SK-N-SH (cell line): ENCODE measurements around the gene LSM4. TPM values are rescaled to one million over a fixed set of nuclear protein-coding genes. Genes with fewer than 3 reads are reported as not detected.

ENCODE experiments used
- CTCF ChIA-PET: fragments of 300-600, 350-600 bp; formaldehyde crosslinking; extraction: SDS; loops from one replicate; lab custom pipeline; 2021; lab: Yijun Ruan, JAX
- POLR2A ChIA-PET: fragments of 350-600 bp; sonication (Branson Sonifier 250); formaldehyde crosslinking; extraction: SDS; loops from one replicate; lab custom pipeline; 2020; ENCODE audit warnings: antibody characterized with exemption, inconsistent platforms; lab: Yijun Ruan, JAX
- DNase-seq: peaks from one replicate; pipeline ENCODE4 v3.0.0; 2012
- H2AFZ ChIP-seq: fragments of 200-600 bp; sonication (generic); 2 replicates; pipeline ENCODE4 v1.8.1; 2016; ENCODE audit warnings: antibody characterized with exemption, mild to moderate bottlenecking, low read depth
- H3F3A ChIP-seq: fragments of 200-600 bp; sonication (generic); replicated peaks from 2 replicates; pipeline ENCODE3; 2016; ENCODE audit warnings: antibody characterized with exemption, mild to moderate bottlenecking; ENCODE audit not compliant: insufficient read depth
- H3K27ac ChIP-seq, 2 experiments: fragments of 200-500 bp in 1 of 2; fragments of 200-600 bp in 1 of 2; sonication (Bioruptor generic) in 1 of 2; sonication (generic), shearing (Covaris generic) in 1 of 2; 2 replicates each; pipeline versions ENCODE4 v1.5.1 to v1.6.1; 2014 to 2016; ENCODE audit warnings: low read depth in 2 of 2, inconsistent platforms in 1 of 2, low read length in 1 of 2, mild to moderate bottlenecking in 1 of 2, mixed read lengths in 1 of 2
- H3K27me3 ChIP-seq: fragments of 200-600 bp; sonication (generic), shearing (Covaris generic); 2 replicates; pipeline ENCODE4 v1.6.1; 2016; ENCODE audit warnings: mixed run types; ENCODE audit not compliant: insufficient read depth
- H3K36me3 ChIP-seq, 2 experiments: fragments of 200-500 bp in 1 of 2; fragments of 200-600 bp in 1 of 2; sonication (Bioruptor generic) in 1 of 2; sonication (generic) in 1 of 2; replicated peaks in 1 of 2; 2 replicates each; pipeline versions ENCODE3 to v1.5.1; 2014 to 2016; ENCODE audit warnings: low read length in 1 of 2, mild to moderate bottlenecking in 1 of 2; ENCODE audit not compliant: insufficient read depth in 2 of 2, control insufficient read depth in 1 of 2
- H3K4me1 ChIP-seq, 2 experiments: fragments of 200-500 bp in 1 of 2; fragments of 200-600 bp in 1 of 2; sonication (Bioruptor generic) in 1 of 2; sonication (generic), shearing (Covaris generic) in 1 of 2; 2 replicates each; pipeline versions ENCODE4 v1.5.1 to v1.6.1; 2014 to 2016; ENCODE audit warnings: low read depth in 1 of 2, low read length in 1 of 2, mixed run types in 1 of 2; ENCODE audit not compliant: insufficient read depth in 2 of 2, control insufficient read depth in 1 of 2
- H3K4me2 ChIP-seq: fragments of 200-600 bp; sonication (generic), shearing (Covaris generic); 2 replicates; pipeline ENCODE4 v1.6.1; 2017; ENCODE audit warnings: mixed run types
- H3K4me3 ChIP-seq, 2 experiments: fragments of 200-500 bp in 1 of 2; fragments of 200-600 bp in 1 of 2; sonication (Bioruptor generic) in 1 of 2; sonication (generic), shearing (Covaris generic) in 1 of 2; 2 replicates each; pipeline versions ENCODE4 v1.5.1 to v1.8.1; 2014 to 2016; ENCODE audit warnings: low read depth in 2 of 2, inconsistent platforms in 1 of 2, low read length in 1 of 2, mild to moderate bottlenecking in 1 of 2, mixed read lengths in 1 of 2, moderate library complexity in 1 of 2
- H3K79me2 ChIP-seq: fragments of 200-600 bp; sonication (generic); 2 replicates; pipeline ENCODE4 v1.8.1; 2017; ENCODE audit warnings: mild to moderate bottlenecking; ENCODE audit not compliant: insufficient read depth
- H3K9ac ChIP-seq: fragments of 200-600 bp; sonication (generic); 2 replicates; pipeline ENCODE4 v1.6.1; 2017; ENCODE audit warnings: mixed run types
- H3K9me2 ChIP-seq: fragments of 200-600 bp; sonication (generic); 2 replicates; pipeline ENCODE4 v1.6.1; 2017; ENCODE audit warnings: mixed run types
- H3K9me3 ChIP-seq: fragments of 200-600 bp; sonication (generic); 2 replicates; pipeline ENCODE4 v1.6.1; 2017; ENCODE audit warnings: mixed run types, mild to moderate bottlenecking, moderate library complexity
- H4K20me1 ChIP-seq: fragments of 200-600 bp; sonication (generic); 2 replicates; pipeline ENCODE4 v1.6.1; 2017; ENCODE audit warnings: mild to moderate bottlenecking, mixed run types; ENCODE audit not compliant: insufficient read depth
- CHD2 ChIP-seq: fragments of 150-350 bp; IDR thresholded peaks from 2 replicates; pipeline ENCODE4 v1.6.1; 2018; ENCODE audit warnings: low read length; ENCODE audit not compliant: partially characterized antibody
- ELF1 ChIP-seq: IDR thresholded peaks from 2 replicates; pipeline ENCODE4 v1.4.0; 2012
- EZH2phosphoT487 ChIP-seq: fragments of 200-600 bp; sonication (generic); IDR thresholded peaks from 2 replicates; pipeline ENCODE4 v1.6.1; 2017; ENCODE audit warnings: low read depth, mixed run types, mild to moderate bottlenecking, antibody characterized with exemption, moderate library complexity, borderline replicate concordance
- FOSL2 ChIP-seq: IDR thresholded peaks from 2 replicates; pipeline ENCODE4 v1.4.0; 2012; ENCODE audit warnings: low read depth, mild to moderate bottlenecking, moderate library complexity, borderline replicate concordance
- FOXJ3 ChIP-seq: sonication (generic); formaldehyde crosslinking; IDR thresholded peaks from 2 replicates; pipeline ENCODE4 v1.5.1; 2020; ENCODE audit warnings: mild to moderate bottlenecking, missing genetic modification reagents
- FOXM1 ChIP-seq: IDR thresholded peaks from 2 replicates; pipeline ENCODE4 v1.4.0; 2012; ENCODE audit warnings: low read depth, mild to moderate bottlenecking
- GATA2 ChIP-seq: sonication (generic); formaldehyde crosslinking; IDR thresholded peaks from 2 replicates; pipeline ENCODE4 v1.5.0; 2020; ENCODE audit warnings: mild to moderate bottlenecking, missing genetic modification reagents
- MAX ChIP-seq: IDR thresholded peaks from 2 replicates; pipeline ENCODE4 v1.4.0; 2012; ENCODE audit warnings: low read depth
- MEF2A ChIP-seq: IDR thresholded peaks from 2 replicates; pipeline ENCODE4 v1.4.0; 2012; ENCODE audit warnings: low read depth, borderline replicate concordance
- MXI1 ChIP-seq: IDR thresholded peaks from 2 replicates; pipeline ENCODE4 v1.6.1; 2012; ENCODE audit warnings: mild to moderate bottlenecking, low read depth, low read length, improper control_type of control experiment
- NFIC ChIP-seq: IDR thresholded peaks from 2 replicates; pipeline ENCODE4 v1.4.0; 2012; ENCODE audit warnings: borderline replicate concordance
- POLR2AphosphoS5 ChIP-seq: IDR thresholded peaks from 2 replicates; pipeline ENCODE4 v1.6.1; 2012; ENCODE audit warnings: low read depth, low read length
- SIN3A ChIP-seq: IDR thresholded peaks from 2 replicates; pipeline ENCODE4 v1.6.1; 2012; ENCODE audit warnings: low read depth, mild to moderate bottlenecking, low read length, moderate library complexity, borderline replicate concordance
- USF2 ChIP-seq: fragments of 150-350 bp; IDR thresholded peaks from 2 replicates; pipeline ENCODE4 v1.6.1; 2017; ENCODE audit warnings: antibody characterized with exemption, low read length, low read depth, borderline replicate concordance
- WGBS: methylation state at CpG from one replicate; pipeline ENCODE4 v1.1.6; 2017; ENCODE audit warnings: low lambda C conversion rate; 5-methylcytosine and 5-hydroxymethylcytosine counted together
- polyA plus RNA-seq, 3 experiments: library from polyadenylated mRNA; depleted of rRNA; stranded (reverse); fragments of >200 nt; gene quantifications; 2 replicates each; pipeline ENCODE4 v1.2.3, GENCODE V29; 2012
- TF ChIP-seq, protein P1 (sequence below): fragments of 150-350 bp; IDR thresholded peaks from 2 replicates; pipeline ENCODE4 v1.6.1; 2016; ENCODE audit warnings: mild to moderate bottlenecking, low read depth, low read length

The LSM4 gene
- polyA plus RNA-seq, 1 of the 3 experiments (the other 2 are of a cell fraction) = 277 TPM

DNA sequence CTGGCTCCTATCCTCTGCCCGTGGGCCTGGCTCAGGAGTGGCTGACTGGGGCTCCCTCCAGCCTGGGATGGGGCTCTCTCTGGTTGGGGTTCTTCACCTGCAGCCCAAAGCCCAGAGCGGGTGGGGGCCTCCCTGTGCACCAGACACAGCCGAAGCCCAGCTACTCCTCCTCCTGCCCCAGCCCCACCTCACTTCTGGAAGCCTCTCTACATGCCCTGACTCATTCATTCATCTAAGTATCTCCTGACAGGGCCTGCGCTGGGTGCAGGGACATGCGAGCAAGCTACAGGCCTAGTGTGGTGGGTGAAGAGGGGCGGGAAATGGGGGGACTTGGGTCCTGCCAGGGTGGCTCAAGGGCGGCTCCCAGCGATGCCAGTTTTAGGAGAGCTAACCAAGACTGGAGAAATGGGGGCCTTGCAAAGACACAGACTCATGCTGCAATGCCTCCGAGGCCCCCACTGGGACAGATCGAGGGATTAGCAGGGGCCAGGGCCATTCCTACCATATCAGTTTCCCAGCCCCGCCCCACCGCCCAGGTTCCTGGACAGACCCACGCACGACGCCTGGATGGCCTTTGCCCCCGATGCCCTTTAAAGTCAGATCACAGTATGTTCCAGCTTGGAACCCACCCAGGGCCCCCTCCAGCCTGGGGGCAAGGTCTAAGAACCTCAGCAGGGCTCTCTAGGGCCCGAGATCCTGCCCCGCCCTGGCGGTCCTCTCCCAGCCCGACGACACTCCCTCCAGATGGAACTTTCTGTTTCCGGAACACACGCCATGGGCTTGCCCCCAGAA, 12.6 kb downstream of the LSM4 start:
- WGBS = 89% methylated on average over 19 of the region's 23 CpGs
- H3K4me1 ChIP-seq = peaks cover 3 to 5% of the 10 kb centered on the region in 2 experiments; a peak in 3 of 4 replicates
- CTCF ChIA-PET = interaction anchor here (9.7 kb wide), 1 partner anchor 30 kb away, joined by 103 read pairs; the partner anchor contains the start of gene JUND
- H3K9ac ChIP-seq = no peak overlapping the region
- H3K27me3 ChIP-seq = no peaks in the 10 kb centered on the region
- H3K79me2 ChIP-seq = no peaks in the 10 kb centered on the region; the same call in 1 of the 2 replicates
- no peak for TF ChIP-seq MEF2A
- TF ChIP-seq SIN3A = no peak
- TF ChIP-seq NFIC = no peak
- no peak for TF ChIP-seq MAX
- TF ChIP-seq POLR2AphosphoS5 = no peak
- TF ChIP-seq FOXM1 = no peak
- TF ChIP-seq, protein P1, sequence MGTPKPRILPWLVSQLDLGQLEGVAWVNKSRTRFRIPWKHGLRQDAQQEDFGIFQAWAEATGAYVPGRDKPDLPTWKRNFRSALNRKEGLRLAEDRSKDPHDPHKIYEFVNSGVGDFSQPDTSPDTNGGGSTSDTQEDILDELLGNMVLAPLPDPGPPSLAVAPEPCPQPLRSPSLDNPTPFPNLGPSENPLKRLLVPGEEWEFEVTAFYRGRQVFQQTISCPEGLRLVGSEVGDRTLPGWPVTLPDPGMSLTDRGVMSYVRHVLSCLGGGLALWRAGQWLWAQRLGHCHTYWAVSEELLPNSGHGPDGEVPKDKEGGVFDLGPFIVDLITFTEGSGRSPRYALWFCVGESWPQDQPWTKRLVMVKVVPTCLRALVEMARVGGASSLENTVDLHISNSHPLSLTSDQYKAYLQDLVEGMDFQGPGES = no peak
- no peak for TF ChIP-seq USF2
- no peak for TF ChIP-seq FOXJ3 (CRISPR knock-in tag)
- no peak for TF ChIP-seq ELF1
- no peaks in the 10 kb centered on the region for H3K9me2 ChIP-seq
- H3K4me3 ChIP-seq = no peak overlapping the region
- H3K27ac ChIP-seq = no peak overlapping the region
- H3K9me3 ChIP-seq = no peaks in the 10 kb centered on the region
- H2AFZ ChIP-seq = no peak overlapping the region
- H4K20me1 ChIP-seq = no peaks in the 10 kb centered on the region
- H3F3A ChIP-seq = peaks cover 3% of the 10 kb centered on the region
- H3K36me3 ChIP-seq = peaks cover 10 to 49% of the 10 kb centered on the region in 2 experiments
- DNase-seq = no peak
- no peak overlapping the region for H3K4me2 ChIP-seq
- POLR2A ChIA-PET = no interaction called here

GRCh38 chr19:18309525-18310064, 13.3 kb downstream of the LSM4 start:
- peaks cover 10 to 49% of the 10 kb centered on the region in 2 experiments for H3K36me3 ChIP-seq

More at GRCh38 chr19:18309525-18310064, 13.3 kb downstream of the LSM4 start:
- H3K27me3 ChIP-seq = no peaks in the 10 kb centered on the region
- H3F3A ChIP-seq = peaks cover 10% of the 10 kb centered on the region
- TF ChIP-seq EZH2phosphoT487 (no peak), GATA2 (CRISPR knock-in tag) (no peak), MXI1 (no peak), ELF1 (no peak), CHD2 (no peak), FOSL2 (no peak), SIN3A (no peak), FOXM1 (no peak)
- CTCF ChIA-PET = interaction anchor here (0.8 to 9.7 kb wide), 2 partner anchors 15 to 30 kb away, joined by 3 to 103 read pairs; partner anchors contain the start of gene JUND
- H3K4me3 ChIP-seq = no peak overlapping the region
- no peak overlapping the region for H3K27ac ChIP-seq
- H3K9me3 ChIP-seq = no peaks in the 10 kb centered on the region
- no peak overlapping the region for H3K4me2 ChIP-seq
- no peaks in the 10 kb centered on the region for H4K20me1 ChIP-seq
- POLR2A ChIA-PET = no interaction called here
- H3K4me1 ChIP-seq = peaks cover 10 to 12% of the 10 kb centered on the region in 2 experiments; a peak in 3 of 4 replicates
- H3K9me2 ChIP-seq = no peaks in the 10 kb centered on the region
- H3K9ac ChIP-seq = no peak overlapping the region
- no peak for DNase-seq
- no peaks in the 10 kb centered on the region; the same call in 1 of the 2 replicates for H3K79me2 ChIP-seq
- H2AFZ ChIP-seq = no peak overlapping the region
- 97% methylated on average over 14 of the region's 33 CpGs for WGBS
